Measurements from ENCODE around the gene METTL26.

METTL26 gene

GRCh38 chr16:592518-593306 lies 43.4 kb downstream of the METTL26 start:
- peaks cover 3% of the 10 kb centered on the region for H3K4me1 ChIP-seq (ENCODE audit: low read length)
- H3K4me2 ChIP-seq (ENCODE audit: low read depth, low read length), result no peak overlapping the region
- no peaks in the 10 kb centered on the region for H3K36me3 ChIP-seq (replicated peaks; ENCODE audit: insufficient read depth, low read length)
- no peak overlapping the region for H2AFZ ChIP-seq (ENCODE audit: low read length)
- no peak for DNase-seq
- H3K27me3 ChIP-seq (replicated peaks; ENCODE audit: insufficient read depth, low read length), result no peaks in the 10 kb centered on the region
- H3K4me3 ChIP-seq (ENCODE audit: low read length), result no peak overlapping the region
- H3K27ac ChIP-seq (ENCODE audit: low read length), result no peak overlapping the region
- no peaks in the 10 kb centered on the region for H4K20me1 ChIP-seq (ENCODE audit: insufficient read depth, low read length)
- TF ChIP-seq EZH2 (optimal IDR thresholded peaks at IDR 0.05; ENCODE audit: low read depth, low read length), result no peak
- TF ChIP-seq CTCF (IDR thresholded peaks at IDR 0.05; ENCODE audit: low read length), result no peak
- no peak for TF ChIP-seq EZH2phosphoT487 (IDR thresholded peaks at IDR 0.05; ENCODE audit: low read length)
- no peaks in the 10 kb centered on the region for H3K9me2 ChIP-seq (replicated peaks; ENCODE audit: insufficient read depth, low read length)
- no peaks in the 10 kb centered on the region for H3K9me3 ChIP-seq (replicated peaks; ENCODE audit: insufficient read depth, low read length)
- peaks cover 9% of the 10 kb centered on the region; the same call in 1 of the 2 replicates for H3F3A ChIP-seq (ENCODE audit: insufficient read depth, low read length)
- H3K79me2 ChIP-seq (ENCODE audit: low read length), result peaks cover 81% of the 10 kb centered on the region
- no peak overlapping the region for H3K9ac ChIP-seq (ENCODE audit: low read length)

- Histone ChIP-seq H3K4me2 (ENCODE audit: low read depth, low read length) (no peak overlapping the region), H3K27ac (ENCODE audit: low read length) (no peak overlapping the region), H3K9ac (ENCODE audit: low read length) (no peak overlapping the region), H2AFZ (ENCODE audit: low read length) (no peak overlapping the region), H3K4me3 (ENCODE audit: low read length) (no peak overlapping the region), H3K9me3 (replicated peaks; ENCODE audit: insufficient read depth, low read length) (no peaks in the 10 kb centered on the region), H3K9me2 (replicated peaks; ENCODE audit: insufficient read depth, low read length) (no peaks in the 10 kb centered on the region), H3K27me3 (replicated peaks; ENCODE audit: insufficient read depth, low read length) (no peaks in the 10 kb centered on the region), H3F3A (ENCODE audit: insufficient read depth, low read length) (peaks cover 9% of the 10 kb centered on the region; the same call in 1 of the 2 replicates), H3K4me1 (ENCODE audit: low read length) (peaks cover 8% of the 10 kb centered on the region), H3K36me3 (replicated peaks; ENCODE audit: insufficient read depth, low read length) (no peaks in the 10 kb centered on the region), H3K79me2 (ENCODE audit: low read length) (peaks cover 84% of the 10 kb centered on the region), H4K20me1 (ENCODE audit: insufficient read depth, low read length) (no peaks in the 10 kb centered on the region)
- no peak for DNase-seq
- TF ChIP-seq EZH2 (optimal IDR thresholded peaks at IDR 0.05; ENCODE audit: low read depth, low read length) (no peak), CTCF (IDR thresholded peaks at IDR 0.05; ENCODE audit: low read length) (no peak)
Observed at GRCh38 chr16:591892-592517, 44.1 kb downstream of the METTL26 start.

- peak overlapping the region; percentile 86; the same call in 1 of the 2 replicates for H3K4me3 ChIP-seq (ENCODE audit: low read length)
- peak overlapping the region; percentile 78; the same call in 1 of the 2 replicates for H3K9ac ChIP-seq (ENCODE audit: low read length)
- peak overlapping the region; percentile 98; the same call in 1 of the 2 replicates for H3K4me2 ChIP-seq (ENCODE audit: low read depth, low read length)
- TF ChIP-seq CTCF (IDR thresholded peaks at IDR 0.05; ENCODE audit: low read length) (no peak), EZH2 (optimal IDR thresholded peaks at IDR 0.05; ENCODE audit: low read depth, low read length) (no peak), EZH2phosphoT487 (IDR thresholded peaks at IDR 0.05; ENCODE audit: low read length) (no peak)
- H3K4me1 ChIP-seq (ENCODE audit: low read length), result peaks cover 8% of the 10 kb centered on the region
- DNase-seq, result no peak
- no peaks in the 10 kb centered on the region for H3K9me3 ChIP-seq (replicated peaks; ENCODE audit: insufficient read depth, low read length)
- H3K27me3 ChIP-seq (replicated peaks; ENCODE audit: insufficient read depth, low read length), result no peaks in the 10 kb centered on the region
- no peaks in the 10 kb centered on the region for H4K20me1 ChIP-seq (ENCODE audit: insufficient read depth, low read length)
- no peak overlapping the region for H3K27ac ChIP-seq (ENCODE audit: low read length)
- no peaks in the 10 kb centered on the region for H3K9me2 ChIP-seq (replicated peaks; ENCODE audit: insufficient read depth, low read length)
- H3K79me2 ChIP-seq (ENCODE audit: low read length), result peaks cover 76% of the 10 kb centered on the region
- H3K36me3 ChIP-seq (replicated peaks; ENCODE audit: insufficient read depth, low read length), result no peaks in the 10 kb centered on the region
- no peak overlapping the region for H2AFZ ChIP-seq (ENCODE audit: low read length)
- peaks cover 9% of the 10 kb centered on the region; the same call in 1 of the 2 replicates for H3F3A ChIP-seq (ENCODE audit: insufficient read depth, low read length)
Observed at GRCh38 chr16:591231-591630, 44.9 kb downstream of the METTL26 start.

Measured in MM.1S (cell line).